Fibroblast of lung (primary cell): Measurements from ENCODE around the gene CGB2.

Experiments
- CTCF ChIP-seq, 2 donors: IDR thresholded peaks in 1 of 2; conservative IDR thresholded peaks in 1 of 2; 1 replicate in 1 of 2; 2 replicates in 1 of 2; pipeline ENCODE4 v1.5.1; 2011 to 2012; ENCODE audit warnings: low read length in 2 of 2, control low read depth in 1 of 2, inconsistent platforms in 1 of 2, low read depth in 1 of 2, mild to moderate bottlenecking in 1 of 2
- EZH2 ChIP-seq: IDR thresholded peaks from 2 replicates; pipeline ENCODE4 v1.5.1; 2012; ENCODE audit warnings: low read length, control low read depth, mild to moderate bottlenecking; ENCODE audit errors: missing control alignments

GRCh38 chr19:49004133-49004532, 27.6 kb upstream of the CGB2 start:
- TF ChIP-seq EZH2: no peak
- TF ChIP-seq CTCF (conservative IDR thresholded peaks at IDR 0.05 in 1 of 2, IDR thresholded peaks at IDR 0.05 in 1 of 2; ENCODE audit: low read depth in 1 of 2, low read length in 2 of 2): no peak
